IMR-90 (cell line): Measurements from ENCODE around the gene PGBD5. TPM values are rescaled to one million over a fixed set of nuclear protein-coding genes. Genes with fewer than 3 reads are reported as not detected.

ENCODE experiments used
- ATAC-seq: fragments of 200-7000 bp; cut with Tn5 transposase; 2 replicates; pipeline ENCODE4 v1.9.1; 2020; ENCODE audit warnings: low read depth, mild to moderate bottlenecking, moderate library complexity
- BruUV-seq: library from RNA; stranded (reverse); fragments of 400-500 nt; replicated peaks from 2 replicates; lab custom pipeline; 2021; lab: Mats Ljungman, UMichigan
- CTCF ChIA-PET: fragments of 300-600 bp; formaldehyde crosslinking; extraction: SDS; loops from one replicate; lab custom pipeline; 2021; ENCODE audit warnings: antibody characterized with exemption; lab: Yijun Ruan, JAX
- POLR2A ChIA-PET: fragments of 300-600 bp; sonication (Branson Sonifier 250); formaldehyde crosslinking; loops from one replicate; lab custom pipeline; 2022; ENCODE audit warnings: antibody characterized with exemption; ENCODE audit not compliant: unreplicated experiment; lab: Charles Lee
- DNase-seq: peaks from one replicate; pipeline ENCODE4 v3.0.0; 2013
- H2AFZ ChIP-seq: replicated peaks from 2 replicates; pipeline ENCODE3; 2013; ENCODE audit warnings: low read length, mild to moderate bottlenecking; ENCODE audit not compliant: poor library complexity
- H2AK5ac ChIP-seq: 2 replicates; pipeline ENCODE4 v1.6.1; 2013; ENCODE audit warnings: low read depth, low read length, inconsistent platforms
- H2AK9ac ChIP-seq: replicated peaks from 2 replicates; pipeline ENCODE3; 2013; ENCODE audit warnings: mild to moderate bottlenecking, low read depth, low read length, moderate library complexity; ENCODE audit not compliant: poor library complexity
- H2BK120ac ChIP-seq: 2 replicates; pipeline ENCODE4 v1.6.1; 2013; ENCODE audit warnings: low read depth, low read length, inconsistent platforms
- H2BK15ac ChIP-seq: 3 replicates; pipeline ENCODE4 v1.6.1; 2013; ENCODE audit warnings: low read depth, low read length, inconsistent platforms
- H2BK20ac ChIP-seq: 2 replicates; pipeline ENCODE4 v1.6.1; 2013; ENCODE audit warnings: low read depth, mild to moderate bottlenecking, inconsistent platforms, low read length, moderate library complexity
- H2BK5ac ChIP-seq: 2 replicates; pipeline ENCODE4 v1.6.1; 2013; ENCODE audit warnings: mild to moderate bottlenecking, low read depth, low read length, inconsistent platforms; ENCODE audit not compliant: poor library complexity, severe bottlenecking
- H3K14ac ChIP-seq: replicated peaks from 2 replicates; pipeline ENCODE4 v1.6.1; 2013; ENCODE audit warnings: low read depth, low read length, inconsistent platforms
- H3K18ac ChIP-seq: 2 replicates; pipeline ENCODE4 v1.6.1; 2013; ENCODE audit warnings: low read depth, low read length, control low read depth
- H3K23ac ChIP-seq: 2 replicates; pipeline ENCODE4 v1.6.1; 2013; ENCODE audit warnings: low read depth, low read length, inconsistent platforms
- H3K27ac ChIP-seq: 2 replicates; pipeline ENCODE4 v1.5.1; 2013; ENCODE audit warnings: mild to moderate bottlenecking, control low read depth, low read length; ENCODE audit not compliant: insufficient read depth
- H3K27me3 ChIP-seq: 2 replicates; pipeline ENCODE4 v1.6.1; 2013; ENCODE audit warnings: low read length; ENCODE audit not compliant: control insufficient read depth, insufficient read depth
- H3K36me3 ChIP-seq: 2 replicates; pipeline ENCODE4 v1.6.1; 2013; ENCODE audit warnings: low read length, mixed read lengths; ENCODE audit not compliant: control insufficient read depth, insufficient read depth
- H3K4ac ChIP-seq: 2 replicates; pipeline ENCODE4 v1.6.1; 2013; ENCODE audit warnings: low read depth, low read length, inconsistent platforms
- H3K4me1 ChIP-seq: 2 replicates; pipeline ENCODE4 v1.6.1; 2013; ENCODE audit warnings: low read length, mixed read lengths; ENCODE audit not compliant: control insufficient read depth, insufficient read depth
- H3K4me2 ChIP-seq: 2 replicates; pipeline ENCODE4 v1.6.1; 2013; ENCODE audit warnings: low read depth, mild to moderate bottlenecking, control low read depth, low read length, moderate library complexity
- H3K4me3 ChIP-seq: 2 replicates; pipeline ENCODE4 v1.5.1; 2013; ENCODE audit warnings: low read depth, mild to moderate bottlenecking, control low read depth, low read length, moderate library complexity; ENCODE audit not compliant: insufficient read depth
- H3K56ac ChIP-seq: 2 replicates; pipeline ENCODE4 v1.6.1; 2013; ENCODE audit warnings: low read length, inconsistent platforms; ENCODE audit not compliant: insufficient read depth; ENCODE audit errors: extremely low read depth
- H3K79me1 ChIP-seq, 2 experiments: 2 replicates each; pipeline ENCODE4 v1.6.1; 2013; ENCODE audit warnings: low read length in 2 of 2, inconsistent platforms in 1 of 2, low read depth in 1 of 2
- H3K9ac ChIP-seq: 2 replicates; pipeline ENCODE4 v1.6.1; 2013; ENCODE audit warnings: low read depth, low read length, control low read depth
- H3K9me1 ChIP-seq: 2 replicates; pipeline ENCODE4 v1.6.1; 2013; ENCODE audit warnings: low read length, inconsistent platforms; ENCODE audit not compliant: insufficient read depth
- H3K9me3 ChIP-seq: 2 replicates; pipeline ENCODE4 v1.6.1; 2013; ENCODE audit warnings: low read length; ENCODE audit not compliant: control insufficient read depth, insufficient read depth
- H4K20me1 ChIP-seq: 2 replicates; pipeline ENCODE4 v1.6.1; 2013; ENCODE audit warnings: low read length, inconsistent platforms; ENCODE audit not compliant: insufficient read depth
- H4K5ac ChIP-seq: 2 replicates; pipeline ENCODE4 v1.6.1; 2013; ENCODE audit warnings: mild to moderate bottlenecking, low read depth, low read length, control low read depth
- H4K8ac ChIP-seq, 2 experiments: 2 replicates each; pipeline ENCODE4 v1.6.1; 2013; ENCODE audit warnings: low read depth in 2 of 2, low read length in 2 of 2, control low read depth in 1 of 2, inconsistent platforms in 1 of 2
- H4K91ac ChIP-seq: 2 replicates; pipeline ENCODE4 v1.6.1; 2013; ENCODE audit warnings: low read depth, low read length, inconsistent platforms; ENCODE audit not compliant: insufficient read depth
- BHLHE40 ChIP-seq: fragments of 150-350 bp; IDR thresholded peaks from 2 replicates; pipeline ENCODE4 v1.6.1; 2016; ENCODE audit warnings: mild to moderate bottlenecking, low read depth, low read length
- CEBPB ChIP-seq: IDR thresholded peaks from 2 replicates; pipeline ENCODE4 v1.6.1; 2012; ENCODE audit warnings: low read depth, low read length, improper control_type of control experiment
- CHD1 ChIP-seq: IDR thresholded peaks from 2 replicates; pipeline ENCODE4 v1.6.1; 2012; ENCODE audit warnings: low read depth, low read length, improper control_type of control experiment
- CTCF ChIP-seq: conservative IDR thresholded peaks from 2 replicates; pipeline ENCODE4 v1.5.1; 2012; ENCODE audit warnings: mild to moderate bottlenecking, low read depth, low read length, improper control_type of control experiment
- ELK1 ChIP-seq: fragments of 150-350 bp; IDR thresholded peaks from 2 replicates; pipeline ENCODE4 v1.6.1; 2016; ENCODE audit warnings: low read depth, mild to moderate bottlenecking, low read length, moderate library complexity, borderline replicate concordance
- FOS ChIP-seq: fragments of 150-350 bp; IDR thresholded peaks from 2 replicates; pipeline ENCODE4 v1.6.1; 2016; ENCODE audit warnings: low read depth, low read length
- MAFK ChIP-seq: IDR thresholded peaks from 2 replicates; pipeline ENCODE4 v1.6.1; 2012; ENCODE audit warnings: low read depth, low read length, improper control_type of control experiment
- MAZ ChIP-seq: IDR thresholded peaks from 2 replicates; pipeline ENCODE4 v1.6.1; 2012; ENCODE audit warnings: low read depth, mild to moderate bottlenecking, low read length, improper control_type of control experiment, moderate library complexity, borderline replicate concordance
- MXI1 ChIP-seq: IDR thresholded peaks from 2 replicates; pipeline ENCODE4 v1.6.1; 2012; ENCODE audit warnings: low read depth, mild to moderate bottlenecking, low read length, moderate library complexity, borderline replicate concordance
- NFE2L2 ChIP-seq: fragments of 150-350 bp; IDR thresholded peaks from 2 replicates; pipeline ENCODE4 v1.6.1; 2016; ENCODE audit warnings: low read depth, mild to moderate bottlenecking, low read length
- POLR2A ChIP-seq: IDR thresholded peaks from 2 replicates; pipeline ENCODE4 v1.6.1; 2012; ENCODE audit warnings: mild to moderate bottlenecking, low read depth, low read length
- RAD21 ChIP-seq: IDR thresholded peaks from 2 replicates; pipeline ENCODE4 v1.6.1; 2012; ENCODE audit warnings: low read length, improper control_type of control experiment
- RCOR1 ChIP-seq: IDR thresholded peaks from 2 replicates; pipeline ENCODE4 v1.6.1; 2012; ENCODE audit warnings: mild to moderate bottlenecking, low read length, improper control_type of control experiment; ENCODE audit not compliant: insufficient replicate concordance
- RFX5 ChIP-seq: IDR thresholded peaks from 2 replicates; pipeline ENCODE4 v1.8.0; 2012; ENCODE audit warnings: low read depth, mild to moderate bottlenecking, low read length, moderate library complexity
- SMC3 ChIP-seq: fragments of 150-350 bp; IDR thresholded peaks from 2 replicates; pipeline ENCODE4 v1.6.1; 2016; ENCODE audit warnings: low read depth, mild to moderate bottlenecking, antibody characterized with exemption, low read length, moderate library complexity
- USF2 ChIP-seq: fragments of 150-350 bp; IDR thresholded peaks from 2 replicates; pipeline ENCODE4 v1.6.1; 2017; ENCODE audit warnings: mild to moderate bottlenecking, antibody characterized with exemption, low read length, low read depth
- WGBS, 2 experiments: methylation state at CpG; one replicate each; pipeline versions ENCODE4 v1.1.5 to v1.1.7; 2013; ENCODE audit warnings: missing lambda C conversion rate in 2 of 2; ENCODE audit not compliant: insufficient read length in 1 of 2; ENCODE audit errors: extremely low coverage in 2 of 2; 5-methylcytosine and 5-hydroxymethylcytosine counted together
- dilution Hi-C: fragments of 300-500 bp; cut with HindIII; formaldehyde crosslinking; loops from one replicate; pipeline ENCODE4 v1.14.3; 2018; ENCODE audit warnings: low sequenced_read_pairs; ENCODE audit not compliant: unreplicated experiment
- in situ Hi-C: fragments of 300-500 bp; cut with MboI; formaldehyde crosslinking; loops from 3 replicates; pipeline ENCODE4 v1.14.3; 2019; ENCODE audit warnings: low sequenced_read_pairs, inconsistent platforms, mixed read lengths
- intact Hi-C: fragments of 100-400 bp; cut with micrococcal nuclease; formaldehyde crosslinking; loops from 2 replicates; pipeline ENCODE4 v1.10.0; 2022
- polyA plus RNA-seq, 3 experiments: library from polyadenylated mRNA; depleted of rRNA; stranded (reverse); fragments of >200 nt; gene quantifications; 2 replicates each; pipeline ENCODE4 v1.2.3, GENCODE V29; 2012; ENCODE audit warnings: low replicate concordance in 1 of 3
- total RNA-seq: library from RNA; depleted of rRNA; stranded (reverse); fragments of >200 nt; gene quantifications from 2 replicates; pipeline ENCODE4 v1.2.3, GENCODE V29; 2012

PGBD5 gene
- total and polyA plus RNA-seq, 2 of the 4 experiments (the other 2 are of a cell fraction) = 0.18 to 0.36 TPM

- Histone ChIP-seq H3K4ac (no peak overlapping the region), H3K23ac (no peak overlapping the region), H3K9me1 (no peaks in the 10 kb centered on the region; the same call in 1 of the 2 replicates), H3K27me3 (no peaks in the 10 kb centered on the region), H3K9me3 (no peaks in the 10 kb centered on the region), H2BK120ac (no peak overlapping the region), H3K4me1 (no peaks in the 10 kb centered on the region), H2AFZ (no peak overlapping the region), H3K36me3 (peaks cover 32% of the 10 kb centered on the region), H2AK9ac (no peak overlapping the region), H4K20me1 (no peaks in the 10 kb centered on the region), H3K4me3 (no peak overlapping the region), H2BK20ac (no peak overlapping the region), H2BK5ac (no peak overlapping the region), H3K79me1 (no peaks in the 10 kb centered on the region), H4K91ac (no peak overlapping the region), H2BK15ac (no peak overlapping the region), H3K56ac (no peak overlapping the region), H3K18ac (no peak overlapping the region), H4K8ac (no peak overlapping the region), H3K4me2 (no peak overlapping the region), H3K14ac (no peak overlapping the region), H2AK5ac (no peak overlapping the region), H3K27ac (no peak overlapping the region), H3K9ac (no peak overlapping the region), H4K5ac (no peak overlapping the region)
- DNase-seq (no peak), ATAC-seq (no peak)
- intact Hi-C loops (no loop called here), dilution Hi-C loops (no loop called here), in situ Hi-C loops (no loop called here)
- TF ChIP-seq NFE2L2 = no peak
- no peak for TF ChIP-seq RAD21
- no peak for TF ChIP-seq MXI1
- no peak for TF ChIP-seq BHLHE40
- TF ChIP-seq CHD1 = no peak
- TF ChIP-seq MAZ = no peak
- no peak for TF ChIP-seq CTCF
- TF ChIP-seq CEBPB = no peak
- no peak for TF ChIP-seq SMC3
- no peak for TF ChIP-seq USF2
- no peak for TF ChIP-seq ELK1
- TF ChIP-seq POLR2A = no peak
- no peak for TF ChIP-seq RCOR1
- TF ChIP-seq FOS = no peak
- no peak for TF ChIP-seq MAFK
- no peak for TF ChIP-seq RFX5
- no TSS peak for BruUV-seq
- POLR2A ChIA-PET = no interaction called here
- CTCF ChIA-PET = no interaction called here
- WGBS, 2 experiments = no CpG with 5 or more reads among the region's 3 CpGs
These were observed 144.0 kb downstream of the PGBD5 start for GRCh38 chr1:230282157-230282556.
